ENCODE results near the gene NKX1-1.
"Not testable (repeated sequence)": the region's sequence is repeated elsewhere in the genome, so short reads cannot be mapped to it uniquely, and the experiment has no call there.

NKX1-1 gene

DNA sequence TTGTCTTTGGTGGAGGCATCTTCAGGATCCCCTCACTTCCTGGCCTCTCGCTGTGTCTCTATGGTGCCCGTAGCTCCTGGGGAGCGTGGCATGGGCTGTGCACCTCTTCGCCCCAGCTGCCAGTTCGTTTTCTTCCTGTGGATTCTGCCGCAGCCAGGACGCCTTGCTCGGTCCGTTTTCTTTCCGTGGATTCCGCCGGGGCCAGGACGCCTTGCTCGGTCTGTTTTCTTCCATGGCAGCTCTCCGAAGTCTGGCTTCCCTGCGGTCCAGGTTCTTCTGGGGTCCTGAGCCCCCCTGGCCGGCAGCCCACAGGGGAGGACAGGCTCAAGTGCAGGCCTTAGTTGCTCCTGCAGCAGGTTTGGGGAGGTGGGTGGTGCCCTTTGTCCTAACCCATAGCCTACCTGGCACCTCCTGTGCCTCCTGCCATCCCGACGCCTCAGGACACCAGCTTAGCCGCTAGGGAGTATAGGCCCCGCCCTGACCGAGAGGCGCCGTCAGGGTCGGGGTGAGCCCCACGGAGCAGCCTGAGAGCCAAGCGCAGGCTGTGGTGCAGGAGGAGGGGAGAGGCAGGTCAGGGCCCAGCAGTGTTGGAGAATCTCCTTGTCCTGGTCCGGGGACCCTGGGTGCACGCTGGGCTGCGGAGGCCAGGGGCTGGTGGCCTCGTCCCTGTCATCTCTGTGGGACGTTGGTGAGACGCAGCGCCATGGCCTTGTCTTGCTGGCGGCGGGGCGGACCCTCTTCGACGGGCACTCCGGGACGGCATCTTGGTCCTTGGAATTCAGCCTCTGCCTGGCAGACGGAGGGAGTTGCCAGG, 32.1 kb downstream of the NKX1-1 start:
- no peak for DNase-seq

DNA sequence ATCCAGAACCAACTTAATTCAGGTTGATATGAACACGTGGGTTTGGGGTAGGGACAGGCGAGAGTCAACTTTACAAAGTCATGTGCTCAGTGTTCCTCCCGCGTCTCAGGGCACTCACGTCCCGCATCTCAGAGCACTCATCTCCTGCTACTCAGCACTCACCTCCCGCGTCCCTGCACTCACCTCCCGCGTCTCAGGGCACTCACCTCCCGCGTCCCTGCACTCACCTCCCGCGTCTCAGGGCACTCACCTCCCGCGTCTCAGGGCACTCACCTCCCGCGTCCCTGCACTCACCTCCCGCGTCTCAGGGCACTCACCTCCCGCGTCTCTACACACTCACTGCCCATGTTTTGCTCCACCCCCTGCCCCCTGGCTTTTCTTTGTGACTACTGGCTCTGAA, 33.7 kb downstream of the NKX1-1 start:
- not testable (repeated sequence) for DNase-seq

DNA sequence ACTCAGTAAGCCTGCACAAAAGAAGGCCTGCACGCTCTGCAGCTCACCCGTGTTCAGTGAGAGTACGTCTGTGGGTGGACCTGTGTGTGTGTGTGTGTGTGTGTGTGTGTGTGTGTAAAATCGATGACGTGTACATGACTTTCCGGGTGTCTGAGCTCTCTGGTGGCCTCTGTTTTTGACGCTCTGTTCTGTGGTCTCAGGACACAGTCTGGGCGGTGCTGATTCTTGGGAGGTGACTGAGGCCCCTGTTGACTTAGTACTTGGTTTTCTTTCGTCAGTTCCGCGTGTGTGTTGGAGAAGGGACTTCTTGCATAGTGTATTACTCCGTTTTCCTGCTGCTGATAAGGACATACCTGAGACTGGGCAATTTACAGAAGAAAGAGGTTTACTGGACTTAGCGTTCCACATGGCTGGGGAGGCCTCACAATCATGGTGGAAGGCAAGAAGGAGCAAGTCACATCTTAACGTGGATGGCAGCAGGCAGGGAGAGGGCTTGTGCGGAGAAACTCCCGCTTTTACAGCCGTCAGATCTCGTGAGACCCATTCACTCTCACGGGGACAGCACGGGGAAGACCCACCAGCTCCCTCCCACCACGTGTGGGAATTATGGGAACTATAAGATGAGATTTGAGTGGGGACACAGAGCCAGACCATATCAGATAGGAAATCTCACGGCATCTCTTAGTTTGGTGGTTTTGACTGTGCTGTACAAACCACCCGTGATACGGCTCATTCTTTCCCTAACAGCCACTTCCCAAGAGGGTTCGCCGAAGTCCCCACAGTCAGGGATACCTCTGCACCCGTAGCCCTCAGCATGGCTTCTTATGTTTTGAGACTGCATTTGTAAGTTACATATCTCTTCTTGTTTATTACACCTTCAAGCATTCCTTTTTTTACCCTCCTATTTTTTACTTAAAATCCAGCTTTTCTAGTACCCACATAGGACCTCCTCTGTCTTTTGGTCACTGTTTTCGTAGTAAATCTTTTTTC, 34.8 kb downstream of the NKX1-1 start:
- DNase-seq: no peak

DNA sequence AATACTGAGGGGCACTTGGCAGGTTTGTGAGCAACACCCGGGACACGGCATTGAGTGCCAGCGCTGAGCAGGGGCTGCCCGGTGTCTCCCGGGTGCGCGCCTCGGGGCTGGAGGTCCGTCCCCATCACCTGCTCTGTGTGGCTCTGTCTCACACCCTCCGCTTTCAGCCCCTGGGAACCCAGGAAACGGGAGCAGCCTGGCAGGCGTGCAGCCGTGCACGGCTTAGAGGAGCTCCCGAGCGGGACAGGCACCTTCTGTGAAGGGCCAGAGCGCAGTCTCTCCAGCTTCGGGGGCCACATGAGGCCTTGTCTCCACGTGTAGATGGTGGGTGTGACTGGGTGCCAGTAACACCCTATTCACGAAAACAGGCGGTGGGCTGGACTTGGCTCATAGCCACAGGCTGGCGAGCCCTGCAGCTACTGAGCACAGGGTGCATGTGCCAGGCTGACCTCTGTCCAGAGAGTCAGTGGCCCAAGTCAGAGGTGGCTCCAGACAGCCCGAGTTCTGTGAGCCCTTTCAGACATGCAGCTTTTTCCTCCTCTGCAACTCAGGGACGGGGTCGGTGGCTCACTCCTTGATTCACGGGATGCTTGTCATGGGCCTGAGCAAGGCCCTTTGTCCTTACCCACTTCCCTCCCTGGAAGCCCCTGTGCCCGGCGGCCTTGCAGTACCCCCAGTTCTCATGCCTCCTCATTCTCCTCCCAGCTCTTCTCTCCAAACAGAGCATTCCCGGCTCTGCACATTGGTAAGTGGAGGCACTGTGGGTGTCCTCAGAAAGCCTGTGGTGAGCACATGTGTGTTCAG, 35.7 kb downstream of the NKX1-1 start:
- no peak for DNase-seq

DNA sequence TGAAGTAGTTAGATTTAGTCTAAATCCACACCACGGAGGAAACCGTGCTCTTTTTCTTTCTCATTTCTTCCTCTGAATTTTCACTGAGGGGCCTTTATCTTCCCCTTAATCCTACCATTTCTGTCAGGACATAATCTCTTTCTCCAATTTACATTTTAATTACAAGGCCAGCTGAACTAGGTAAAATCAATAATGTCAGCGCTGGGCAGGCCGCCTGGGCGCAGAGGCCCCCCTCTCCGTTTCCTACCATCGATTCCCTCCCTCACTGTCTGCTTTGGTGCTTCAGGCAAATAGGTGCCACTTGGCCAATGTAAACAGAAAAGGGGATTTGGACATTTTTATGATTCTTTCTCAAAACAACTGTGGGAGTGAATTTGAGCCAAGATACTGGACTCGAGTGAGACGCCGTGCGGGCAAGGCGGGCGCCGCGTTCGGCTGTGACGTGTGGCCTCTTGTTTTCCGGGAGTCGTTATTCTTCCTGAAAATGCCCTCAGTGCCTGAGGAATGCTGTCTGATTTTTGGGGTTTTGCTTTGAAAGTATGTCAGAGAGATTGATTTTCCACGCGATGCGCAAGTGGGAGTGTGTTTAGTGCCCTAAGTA, 36.7 kb downstream of the NKX1-1 start:
- no peak for DNase-seq

DNA sequence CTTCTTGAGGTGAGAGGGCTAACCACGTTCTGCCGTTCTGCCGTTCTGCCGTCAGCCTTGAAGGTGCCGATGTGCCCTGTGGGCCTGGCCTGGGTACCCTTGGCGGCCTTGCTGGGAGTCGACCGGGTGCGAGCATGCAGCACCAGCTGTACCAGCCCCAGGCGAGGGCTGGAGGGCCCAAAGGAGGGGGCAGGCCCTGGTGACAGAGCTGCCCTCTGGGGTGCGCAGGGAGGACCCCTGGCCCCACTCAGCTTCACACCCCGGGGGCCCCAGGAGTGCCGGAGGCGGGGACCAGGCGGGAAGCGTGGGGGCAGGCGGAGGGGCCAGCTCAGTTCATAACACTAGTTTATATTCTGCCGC, 37.2 kb downstream of the NKX1-1 start:
- no peak for DNase-seq

DNA sequence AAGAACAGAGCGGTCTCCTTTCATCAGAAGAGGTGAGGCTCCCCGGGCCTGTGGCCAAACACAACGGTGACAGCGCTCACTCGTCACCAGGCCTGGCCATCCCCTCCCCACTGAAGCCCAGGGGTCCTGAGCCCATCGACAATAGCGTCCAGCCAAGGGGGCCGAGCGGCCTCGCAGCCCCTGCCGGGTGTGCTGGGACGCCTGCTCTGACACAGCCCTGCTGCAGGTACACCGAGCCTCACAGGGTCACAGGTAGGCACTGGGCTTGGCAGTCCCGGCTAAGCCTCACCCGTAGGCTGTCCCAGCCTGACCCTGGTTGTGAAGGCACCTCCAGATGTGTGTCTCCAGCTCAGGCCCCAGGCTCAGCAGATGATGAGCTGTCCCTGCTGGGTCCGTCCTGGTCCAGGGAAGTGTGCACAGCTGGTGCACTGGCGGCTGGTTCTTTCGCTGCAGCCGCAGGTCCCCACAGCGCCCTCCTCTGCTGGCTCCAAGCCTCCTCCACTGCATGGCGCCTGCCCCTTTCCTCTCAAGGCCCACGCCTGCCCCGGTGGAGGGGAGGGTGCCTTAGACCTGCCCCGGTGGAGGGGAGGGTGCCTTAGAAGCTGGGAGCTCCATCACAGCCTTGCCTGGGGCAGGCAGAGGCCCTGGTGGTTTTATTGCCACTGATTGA, 37.7 kb downstream of the NKX1-1 start:
- DNase-seq: no peak

DNA sequence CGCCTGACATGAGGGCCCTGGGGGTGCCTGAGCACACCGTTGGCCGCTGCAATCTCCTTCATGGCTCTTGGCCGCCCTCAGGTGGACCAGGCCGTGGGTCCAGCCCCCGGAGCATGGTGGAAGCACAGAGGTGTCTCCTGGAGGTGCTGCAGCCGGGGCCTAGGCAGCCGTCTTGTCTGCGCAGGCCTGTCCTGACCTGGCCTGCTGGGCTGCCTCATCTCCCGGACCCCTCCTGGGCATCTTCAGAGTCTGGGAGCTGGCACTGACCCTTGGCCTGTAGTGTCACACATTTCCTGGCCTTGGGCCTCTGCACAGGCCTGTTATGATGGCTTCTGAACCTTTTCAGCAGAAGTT, 38.3 kb downstream of the NKX1-1 start:
- DNase-seq: no peak

DNA sequence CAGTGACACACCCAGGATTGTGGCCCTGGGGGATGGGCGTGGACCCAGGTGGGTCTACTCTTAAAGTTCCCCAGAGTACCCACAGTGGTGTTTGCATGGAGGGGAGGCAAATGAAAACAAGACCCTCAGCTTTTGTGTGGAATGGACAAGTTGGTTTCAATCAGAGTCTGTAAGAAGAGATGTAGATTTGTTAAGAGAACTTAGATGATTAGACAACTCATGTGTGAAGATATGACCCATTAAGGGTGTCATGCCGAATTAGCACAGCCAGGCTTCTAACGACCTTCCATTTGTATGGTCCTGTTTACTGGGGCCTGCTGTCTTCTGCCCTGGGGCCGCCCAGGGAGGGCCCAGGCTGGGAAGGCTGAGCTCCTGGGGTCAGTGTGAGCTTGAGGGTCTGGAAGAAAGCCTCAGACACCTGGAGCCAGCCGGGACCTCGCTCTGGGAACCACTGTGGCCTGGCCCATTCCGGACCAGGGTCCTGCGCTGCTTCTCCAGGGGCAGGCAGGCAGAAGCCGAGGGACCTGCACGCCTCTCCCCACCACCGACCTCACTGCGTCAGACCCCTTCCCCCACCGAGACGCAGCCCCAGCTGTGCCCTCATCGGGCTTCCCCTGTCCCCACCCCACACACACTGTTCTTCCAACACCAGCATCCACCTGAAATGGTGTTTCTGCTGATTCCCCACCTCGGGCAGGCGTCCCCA, 38.9 kb downstream of the NKX1-1 start:
- no peak for DNase-seq

DNA sequence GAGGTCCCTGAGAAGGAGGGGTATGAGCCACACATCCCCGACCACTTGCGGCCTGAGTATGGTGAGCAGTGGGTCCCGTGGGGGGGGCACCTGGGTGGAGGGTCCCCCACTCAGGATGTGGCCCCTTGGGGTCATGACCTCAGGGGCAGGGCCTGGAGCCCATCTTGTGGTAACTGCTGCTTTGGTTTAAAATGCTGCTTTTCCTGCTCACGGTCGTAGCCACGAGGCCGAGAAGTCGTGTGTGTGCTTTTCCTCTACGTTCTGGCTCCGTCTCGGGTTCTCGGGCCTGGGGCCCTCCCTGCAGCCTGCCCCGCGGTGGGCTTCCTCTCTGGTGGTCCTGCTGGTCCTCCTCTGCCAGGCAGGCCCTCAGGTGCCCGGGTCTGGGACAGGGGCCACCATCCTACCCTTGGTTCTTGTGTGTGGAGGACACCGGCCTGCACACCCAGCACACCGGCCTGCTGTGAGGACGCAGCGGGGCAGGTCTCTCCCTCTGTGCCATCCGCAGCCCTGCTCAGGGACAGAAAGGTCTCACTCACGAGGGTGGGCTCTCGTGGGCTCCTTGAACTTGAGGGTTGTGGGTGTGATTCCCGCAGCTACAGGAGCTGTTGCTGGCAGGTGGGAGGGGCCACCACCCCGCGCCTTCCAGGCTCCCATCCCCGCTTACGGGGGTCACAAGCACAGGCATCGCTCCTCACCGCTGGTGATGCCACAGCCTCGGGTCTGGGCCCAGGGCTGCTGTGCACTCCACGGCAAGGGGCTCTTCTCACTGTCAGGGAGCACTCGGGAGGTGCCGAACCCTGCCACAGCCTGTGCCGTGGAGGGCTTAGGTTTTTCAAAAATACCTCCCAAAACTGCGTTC, 39.6 kb downstream of the NKX1-1 start:
- DNase-seq: no peak

DNA sequence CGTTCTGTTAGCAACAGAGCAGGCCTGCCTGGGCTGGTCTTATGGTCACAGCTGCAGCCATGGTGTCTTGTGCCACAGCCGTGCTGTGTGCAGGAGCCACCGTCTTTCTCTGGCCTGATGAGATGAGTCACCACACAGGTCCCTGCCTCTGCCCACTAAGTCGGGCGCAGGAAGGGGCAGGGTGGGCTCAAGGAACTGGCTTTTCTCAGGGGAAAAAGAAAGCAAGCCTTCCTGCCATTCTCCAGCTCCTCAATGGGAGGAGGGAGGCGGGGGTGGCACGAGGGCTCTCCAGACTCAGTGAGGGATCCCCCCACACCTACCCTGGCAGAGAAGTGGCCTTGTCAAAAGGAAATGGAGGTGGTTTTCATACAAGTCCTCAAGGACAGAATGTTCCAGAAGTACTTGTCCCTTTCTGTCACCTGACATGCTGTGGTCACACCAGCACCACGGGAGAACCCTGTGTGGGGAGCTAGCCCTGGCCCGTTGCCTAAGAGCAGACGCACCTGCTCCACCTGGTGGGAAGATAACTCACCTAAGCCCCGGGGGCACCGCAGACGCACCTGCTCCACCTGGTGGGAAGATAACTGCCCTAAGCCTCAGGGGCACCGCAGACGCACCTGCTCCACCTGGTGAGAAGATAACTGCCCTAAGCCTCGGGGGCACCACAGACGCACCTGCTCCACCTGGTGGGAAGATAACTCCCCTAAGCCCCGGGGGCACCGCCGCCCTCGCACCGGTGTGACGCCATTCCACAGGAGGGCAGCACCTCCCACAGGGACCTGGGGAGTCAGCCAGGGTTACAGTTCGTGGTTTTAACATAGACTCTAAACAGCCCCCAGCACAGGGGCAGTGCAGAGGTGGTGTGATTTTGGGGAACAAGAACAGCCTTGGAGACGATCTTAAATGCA, 40.7 kb downstream of the NKX1-1 start:
- DNase-seq: no peak

DNA sequence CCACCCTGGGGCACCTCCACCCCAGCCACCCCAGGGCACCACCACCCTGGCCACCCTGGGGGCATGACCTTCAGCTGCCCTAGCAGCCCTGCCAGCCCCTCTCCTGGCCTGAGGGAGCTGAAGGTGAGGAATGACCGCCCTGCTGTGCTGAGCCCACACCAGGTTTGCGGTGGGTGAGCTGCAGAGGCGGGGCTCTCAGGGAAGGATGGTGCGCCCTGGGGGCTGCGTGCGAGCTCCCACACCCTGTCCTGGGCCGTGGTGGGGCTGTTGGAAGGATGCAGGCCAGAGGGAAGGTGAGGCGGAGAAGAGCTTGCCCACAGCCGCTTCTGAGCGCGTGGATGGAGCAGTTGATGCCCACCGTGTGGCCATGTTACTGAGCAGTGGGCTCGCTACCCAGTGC, 41.5 kb downstream of the NKX1-1 start:
- DNase-seq: no peak

DNA sequence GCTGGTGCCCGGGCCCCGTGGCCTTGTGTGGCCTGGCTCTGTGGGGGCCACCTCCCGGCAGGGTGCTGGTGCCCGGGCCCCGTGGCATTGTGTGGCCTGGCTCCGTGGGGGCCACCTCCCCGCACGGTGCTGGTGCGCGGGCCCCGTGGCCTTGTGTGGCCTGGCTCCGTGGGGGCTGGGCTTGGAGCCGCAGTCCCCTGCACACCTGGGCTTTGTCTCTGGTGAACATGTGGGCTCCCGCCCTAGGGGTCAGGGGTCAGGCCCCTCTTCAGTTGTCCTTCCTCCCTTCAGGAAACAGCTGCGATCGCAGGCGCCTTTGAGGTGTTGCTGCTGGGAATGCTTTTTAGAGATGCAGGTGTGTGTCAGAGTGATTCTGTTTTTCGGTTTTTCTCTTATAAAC, 42.0 kb downstream of the NKX1-1 start:
- DNase-seq: no peak

DNA sequence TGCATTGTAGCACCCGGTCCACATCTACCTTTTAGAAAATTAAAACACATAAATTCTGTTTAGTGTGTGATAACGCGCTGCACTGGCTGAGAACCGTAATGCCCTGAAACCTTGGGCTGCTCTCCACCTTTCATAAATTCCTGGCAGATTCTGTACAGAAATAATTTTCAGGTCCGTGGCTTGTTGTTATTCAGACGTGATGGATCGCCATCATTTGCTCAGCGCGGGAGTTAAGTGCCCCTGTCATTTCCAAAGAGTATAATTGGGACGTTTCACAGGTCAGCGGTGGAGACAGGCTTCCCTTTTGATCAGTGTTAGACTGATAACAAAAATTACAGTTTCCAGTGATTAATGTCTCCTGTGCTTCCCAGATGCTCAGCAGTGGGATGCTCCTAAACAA, 42.7 kb downstream of the NKX1-1 start:
- no peak for DNase-seq

DNA sequence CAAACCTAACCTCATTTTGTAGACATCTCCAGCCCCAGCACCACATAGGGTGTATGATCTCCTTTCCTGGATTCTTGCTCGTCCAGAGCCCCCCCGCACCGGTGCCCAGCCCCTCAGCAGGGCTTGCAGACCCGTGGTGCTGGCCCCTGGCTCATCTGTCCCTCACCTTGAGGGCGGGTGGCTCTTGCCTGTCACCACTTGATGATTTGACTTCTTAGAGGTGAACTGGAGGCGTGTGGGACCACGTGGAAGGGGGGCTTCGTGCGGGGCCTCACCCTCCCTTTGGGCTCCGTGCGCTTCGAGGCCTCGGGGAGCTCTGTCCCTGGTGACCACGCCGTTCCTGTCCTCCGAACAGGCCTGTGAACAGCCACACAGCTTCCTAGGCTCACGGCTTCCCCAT, 43.7 kb downstream of the NKX1-1 start:
- DNase-seq: no peak

DNA sequence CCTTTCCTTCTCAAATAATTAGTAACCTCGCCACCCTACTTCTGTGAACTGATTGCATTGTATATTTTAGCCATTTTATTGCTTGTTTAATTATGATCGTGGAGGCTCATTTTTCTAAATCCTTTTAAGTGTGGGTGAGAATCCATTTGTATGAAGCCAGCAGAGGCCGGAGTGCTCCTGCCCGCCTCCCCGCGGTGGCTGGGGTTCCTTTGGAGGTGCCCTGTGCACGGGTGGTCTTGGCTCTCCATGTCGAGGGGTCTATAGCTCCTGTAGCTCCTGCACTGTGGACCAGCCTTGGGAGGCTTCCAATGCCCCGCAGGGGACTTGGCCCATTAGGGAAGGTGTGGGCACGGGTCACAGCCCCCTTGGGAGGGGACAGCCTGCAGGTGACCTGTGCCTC, 44.2 kb downstream of the NKX1-1 start:
- DNase-seq: no peak

DNA sequence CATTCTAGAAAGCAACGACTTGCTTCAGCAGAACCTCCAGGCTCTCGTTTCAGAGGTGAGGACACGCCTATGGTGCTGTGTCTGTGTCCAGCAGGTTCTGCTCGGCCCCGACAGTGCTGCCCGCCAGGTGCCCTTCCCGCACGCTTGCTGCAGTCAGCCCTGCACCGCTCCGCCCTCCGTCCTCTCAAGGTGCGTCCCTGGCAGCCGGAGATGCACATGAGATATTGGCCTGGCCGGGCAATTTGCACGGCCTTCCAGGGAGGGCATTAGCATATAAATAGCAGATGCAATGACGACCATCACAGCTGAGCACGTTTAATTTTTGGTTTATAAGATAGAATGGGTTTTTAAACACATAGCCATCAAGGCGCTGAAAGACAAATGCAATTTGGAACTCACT, 44.8 kb downstream of the NKX1-1 start:
- no peak for DNase-seq

DNA sequence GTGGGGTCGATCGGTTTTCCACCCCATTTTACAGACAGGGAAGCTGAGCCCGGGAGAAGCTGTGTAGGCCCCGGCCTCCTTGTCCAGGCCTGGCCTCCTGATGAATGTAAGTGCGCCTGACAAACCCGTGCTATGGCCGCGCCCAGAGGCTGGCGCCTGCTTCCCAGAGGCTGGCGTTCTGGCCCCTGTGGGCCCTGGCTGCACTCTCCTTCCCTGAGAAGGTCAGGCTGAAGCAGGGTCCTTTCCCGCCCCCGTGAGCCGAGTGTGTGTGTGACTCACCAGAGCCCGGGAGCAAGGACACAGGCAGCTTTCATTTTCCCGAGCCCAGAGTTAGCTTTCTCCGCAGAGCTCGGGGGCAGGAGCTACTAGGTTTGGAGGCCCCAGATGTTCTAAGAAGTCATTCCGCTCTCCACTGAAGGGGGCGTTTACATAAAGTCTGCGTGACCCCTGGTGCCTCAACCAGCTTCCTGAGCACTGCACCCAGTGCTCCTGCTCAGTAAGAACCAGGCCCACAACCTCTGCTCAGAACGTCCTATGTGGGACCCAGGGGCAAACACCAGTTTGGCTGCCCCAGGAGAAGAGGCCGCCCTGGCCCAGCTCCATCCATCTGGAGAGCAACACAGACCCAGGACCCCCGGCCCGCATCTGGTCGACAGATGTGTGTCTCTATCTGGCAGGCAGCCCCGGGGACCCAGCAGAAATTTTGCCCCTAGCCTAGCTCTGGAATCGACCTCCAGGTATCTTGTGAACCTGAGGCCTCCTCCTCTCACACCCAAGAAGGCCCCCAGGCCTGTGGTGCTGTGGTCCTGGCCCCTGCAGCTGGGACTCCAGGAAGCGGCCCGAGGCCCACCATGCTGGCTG, 45.6 kb downstream of the NKX1-1 start:
- DNase-seq: no peak
